GM12878 (cell line): ENCODE data around the gene COL18A1. TPM values are rescaled to one million over a fixed set of nuclear protein-coding genes. Genes with fewer than 3 reads are reported as not detected.

Experiments
- CHD1 ChIP-seq: IDR thresholded peaks from 2 replicates; pipeline ENCODE4 v1.6.1; 2012; ENCODE audit warnings: low read depth, low read length, improper control_type of control experiment
- DPF2 ChIP-seq: fragments of 450-650 bp; IDR thresholded peaks from 2 replicates; pipeline ENCODE4 v1.6.1; 2017; ENCODE audit warnings: mild to moderate bottlenecking
- EGR1 ChIP-seq, 2 experiments: IDR thresholded peaks; 1 replicate in 1 of 2; 2 replicates in 1 of 2; pipeline ENCODE4 v1.6.1; 2011 to 2012; ENCODE audit warnings: low read depth in 2 of 2, low read length in 2 of 2, borderline replicate concordance in 1 of 2, mild to moderate bottlenecking in 1 of 2, moderate library complexity in 1 of 2
- EP300 ChIP-seq, 2 experiments: fragments of 150-350 bp in 1 of 2; IDR thresholded peaks; 2 replicates each; pipeline ENCODE4 v1.6.1; 2011 to 2012; ENCODE audit warnings: low read depth in 2 of 2, low read length in 2 of 2, borderline replicate concordance in 1 of 2, improper control_type of control experiment in 1 of 2, inconsistent platforms in 1 of 2; ENCODE audit not compliant: control insufficient read depth in 1 of 2
- EZH2 ChIP-seq: IDR thresholded peaks from 2 replicates; pipeline ENCODE4 v1.6.1; 2012; ENCODE audit warnings: low read depth, mild to moderate bottlenecking, control low read depth, inconsistent platforms, low read length, borderline replicate concordance; ENCODE audit not compliant: control insufficient read depth
- FOS ChIP-seq: IDR thresholded peaks from 3 replicates; pipeline ENCODE4 v1.6.1; 2011; ENCODE audit warnings: borderline replicate concordance; ENCODE audit not compliant: insufficient read length; ENCODE audit errors: extremely low read depth
- LARP7 ChIP-seq: fragments of 450-650 bp; IDR thresholded peaks from 2 replicates; pipeline ENCODE4 v1.6.1; 2017; ENCODE audit warnings: mild to moderate bottlenecking
- NR2C1 ChIP-seq: fragments of 450-650 bp; IDR thresholded peaks from 2 replicates; pipeline ENCODE4 v1.6.1; 2017; ENCODE audit warnings: antibody characterized with exemption, mild to moderate bottlenecking, moderate library complexity
- NRF1 ChIP-seq: conservative IDR thresholded peaks from 2 replicates; pipeline ENCODE4 v1.6.1; 2011; ENCODE audit warnings: mild to moderate bottlenecking, low read depth, low read length, improper control_type of control experiment
- PML ChIP-seq: IDR thresholded peaks from 2 replicates; pipeline ENCODE4 v1.6.1; 2012; ENCODE audit warnings: low read length, inconsistent platforms
- RB1 ChIP-seq: fragments of 450-650 bp; formaldehyde crosslinking; IDR thresholded peaks from 2 replicates; pipeline ENCODE4 v1.6.1; 2017; ENCODE audit warnings: mild to moderate bottlenecking, borderline replicate concordance
- RCOR1 ChIP-seq: conservative IDR thresholded peaks from 2 replicates; pipeline ENCODE4 v1.6.1; 2012; ENCODE audit warnings: low read depth, low read length, improper control_type of control experiment
- RFX5 ChIP-seq: IDR thresholded peaks from 2 replicates; pipeline ENCODE4 v1.6.1; 2011; ENCODE audit warnings: low read depth, low read length, improper control_type of control experiment
- SMC3 ChIP-seq: IDR thresholded peaks from 2 replicates; pipeline ENCODE4 v1.6.1; 2011; ENCODE audit warnings: low read length, improper control_type of control experiment, borderline replicate concordance
- TARDBP ChIP-seq: IDR thresholded peaks from 2 replicates; pipeline ENCODE4 v1.6.1; 2016; ENCODE audit warnings: borderline replicate concordance
- TBL1XR1 ChIP-seq: IDR thresholded peaks from 2 replicates; pipeline ENCODE4 v1.6.1; 2012; ENCODE audit warnings: low read depth, low read length, improper control_type of control experiment
- ZNF217 ChIP-seq: fragments of 450-650 bp; IDR thresholded peaks from 2 replicates; pipeline ENCODE4 v1.6.1; 2017; ENCODE audit warnings: antibody characterized with exemption, mild to moderate bottlenecking
- ZNF622 ChIP-seq: fragments of 450-650 bp; IDR thresholded peaks from 2 replicates; pipeline ENCODE4 v1.6.1; 2017; ENCODE audit warnings: mild to moderate bottlenecking, inconsistent platforms
- ZSCAN29 ChIP-seq: fragments of 450-650 bp; IDR thresholded peaks from 2 replicates; pipeline ENCODE4 v1.6.1; 2017; ENCODE audit warnings: mild to moderate bottlenecking, moderate library complexity
- polyA plus RNA-seq, 11 experiments: library from polyadenylated mRNA; depleted of rRNA in 4 of 11; unstranded in 6 of 11; stranded (reverse) in 5 of 11; fragments of >200 nt; fragmentation: Nextera tagmentation in 4 of 11; fragmentation: Illumina TruSeq in 1 of 11; extraction: Ambion mirVana in 4 of 11; extraction: Trizol in 1 of 11; gene quantifications; 1 replicate in 1 of 11; 2 replicates in 10 of 11; pipeline versions ENCODE4 v1.2.1 to v1.2.3, GENCODE V29; 2011 to 2016; ENCODE audit warnings: inconsistent platforms in 2 of 11, missing spikeins in 2 of 11, low read depth in 1 of 11
- total RNA-seq, 4 experiments: library from RNA; depleted of rRNA in 3 of 4; stranded (reverse); fragments of >200 nt in 3 of 4; fragmentation: Illumina TruSeq in 1 of 4; extraction: Trizol in 1 of 4; gene quantifications; 2 replicates each; pipeline versions ENCODE4 v1.2.1 to v1.2.3, GENCODE V29; 2013 to 2021
- TF ChIP-seq, protein P1 (sequence below): fragments of 450-650 bp; IDR thresholded peaks from 2 replicates; pipeline ENCODE4 v1.6.1; 2016; ENCODE audit warnings: mild to moderate bottlenecking
- TF ChIP-seq, protein P2 (sequence below): fragments of 450-650 bp; IDR thresholded peaks from 2 replicates; pipeline ENCODE4 v1.6.1; 2017; ENCODE audit warnings: low read depth, mild to moderate bottlenecking, moderate library complexity
- TF ChIP-seq, protein P3 (sequence below): IDR thresholded peaks from 2 replicates; pipeline ENCODE4 v1.6.1; 2011; ENCODE audit warnings: mild to moderate bottlenecking, low read depth, low read length, moderate library complexity; ENCODE audit not compliant: insufficient replicate concordance
- TF ChIP-seq, protein P4 (sequence below): fragments of 450-650 bp; IDR thresholded peaks from 2 replicates; pipeline ENCODE4 v1.6.1; 2017; ENCODE audit warnings: mild to moderate bottlenecking, low read depth, inconsistent platforms; ENCODE audit not compliant: poor library complexity, severe bottlenecking

Gene COL18A1
- total and polyA plus RNA-seq, 10 of the 15 experiments (the other 5 are each of a cell fraction or from before 2014, with no cell fraction given) = under 0.01 to 0.49 (median 0.09) TPM; not detected in 3

DNA sequence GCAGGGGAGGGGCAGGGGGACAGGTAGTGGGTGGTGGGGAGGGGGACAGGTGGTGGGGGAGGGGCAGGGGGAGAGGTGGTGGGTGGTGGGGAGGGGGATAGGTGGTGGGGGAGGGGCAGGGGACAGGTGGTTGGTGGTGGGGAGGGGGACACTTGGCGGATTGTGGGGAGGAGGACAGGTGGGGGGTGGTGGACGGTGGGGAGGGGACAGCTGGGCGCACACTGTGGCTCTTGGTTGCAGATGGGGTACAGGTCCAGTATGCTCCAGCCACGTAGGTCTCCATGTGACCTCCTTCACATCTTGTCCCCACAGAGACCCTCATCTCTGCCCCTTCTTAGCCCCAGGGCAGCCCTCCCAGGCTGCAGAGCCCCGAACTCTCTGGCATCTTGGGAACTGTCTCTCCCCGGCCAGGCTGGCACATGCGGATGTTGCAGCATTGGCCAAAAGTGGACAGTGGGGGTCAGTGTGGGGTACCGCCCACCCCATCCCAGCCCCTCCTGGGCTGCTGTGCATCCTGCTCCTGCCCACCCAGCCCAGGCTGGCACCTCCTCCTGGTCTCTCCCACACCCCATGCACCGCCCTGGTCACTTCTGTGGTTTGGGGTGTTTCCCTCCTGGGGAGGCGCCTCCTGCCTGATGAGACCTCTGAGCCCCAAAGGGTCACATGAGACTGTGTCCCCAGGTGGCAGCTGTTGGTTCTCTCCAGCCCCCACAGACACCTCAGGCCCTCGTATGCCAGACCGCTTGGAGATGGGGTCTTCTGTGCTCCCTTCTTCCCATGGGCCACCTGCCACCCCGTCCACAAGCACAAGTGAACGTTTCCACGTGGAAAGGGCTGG, 144.9 kb downstream of the COL18A1 start (continued):
- TF ChIP-seq ZNF622 = no peak
- TF ChIP-seq CHD1 = no peak
- TF ChIP-seq ZNF217 = no peak
- no peak for TF ChIP-seq RCOR1
- TF ChIP-seq ZSCAN29 = no peak
- TF ChIP-seq, protein P1, sequence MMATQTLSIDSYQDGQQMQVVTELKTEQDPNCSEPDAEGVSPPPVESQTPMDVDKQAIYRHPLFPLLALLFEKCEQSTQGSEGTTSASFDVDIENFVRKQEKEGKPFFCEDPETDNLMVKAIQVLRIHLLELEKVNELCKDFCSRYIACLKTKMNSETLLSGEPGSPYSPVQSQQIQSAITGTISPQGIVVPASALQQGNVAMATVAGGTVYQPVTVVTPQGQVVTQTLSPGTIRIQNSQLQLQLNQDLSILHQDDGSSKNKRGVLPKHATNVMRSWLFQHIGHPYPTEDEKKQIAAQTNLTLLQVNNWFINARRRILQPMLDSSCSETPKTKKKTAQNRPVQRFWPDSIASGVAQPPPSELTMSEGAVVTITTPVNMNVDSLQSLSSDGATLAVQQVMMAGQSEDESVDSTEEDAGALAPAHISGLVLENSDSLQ = no peak
- no peak for TF ChIP-seq EZH2
- TF ChIP-seq, protein P2, sequence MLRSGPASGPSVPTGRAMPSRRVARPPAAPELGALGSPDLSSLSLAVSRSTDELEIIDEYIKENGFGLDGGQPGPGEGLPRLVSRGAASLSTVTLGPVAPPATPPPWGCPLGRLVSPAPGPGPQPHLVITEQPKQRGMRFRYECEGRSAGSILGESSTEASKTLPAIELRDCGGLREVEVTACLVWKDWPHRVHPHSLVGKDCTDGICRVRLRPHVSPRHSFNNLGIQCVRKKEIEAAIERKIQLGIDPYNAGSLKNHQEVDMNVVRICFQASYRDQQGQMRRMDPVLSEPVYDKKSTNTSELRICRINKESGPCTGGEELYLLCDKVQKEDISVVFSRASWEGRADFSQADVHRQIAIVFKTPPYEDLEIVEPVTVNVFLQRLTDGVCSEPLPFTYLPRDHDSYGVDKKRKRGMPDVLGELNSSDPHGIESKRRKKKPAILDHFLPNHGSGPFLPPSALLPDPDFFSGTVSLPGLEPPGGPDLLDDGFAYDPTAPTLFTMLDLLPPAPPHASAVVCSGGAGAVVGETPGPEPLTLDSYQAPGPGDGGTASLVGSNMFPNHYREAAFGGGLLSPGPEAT = peak; percentile 8; the same call in 1 of the 2 replicates
- TF ChIP-seq RFX5 = no peak
- TF ChIP-seq RB1 = no peak
- TF ChIP-seq, protein P3, sequence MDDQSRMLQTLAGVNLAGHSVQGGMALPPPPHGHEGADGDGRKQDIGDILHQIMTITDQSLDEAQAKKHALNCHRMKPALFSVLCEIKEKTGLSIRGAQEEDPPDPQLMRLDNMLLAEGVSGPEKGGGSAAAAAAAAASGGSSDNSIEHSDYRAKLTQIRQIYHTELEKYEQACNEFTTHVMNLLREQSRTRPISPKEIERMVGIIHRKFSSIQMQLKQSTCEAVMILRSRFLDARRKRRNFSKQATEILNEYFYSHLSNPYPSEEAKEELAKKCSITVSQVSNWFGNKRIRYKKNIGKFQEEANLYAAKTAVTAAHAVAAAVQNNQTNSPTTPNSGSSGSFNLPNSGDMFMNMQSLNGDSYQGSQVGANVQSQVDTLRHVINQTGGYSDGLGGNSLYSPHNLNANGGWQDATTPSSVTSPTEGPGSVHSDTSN = no peak
- no peak for TF ChIP-seq EGR1 (IDR thresholded peaks at IDR 0.05; ENCODE audit: borderline replicate concordance in 1 of 2, low read depth in 2 of 2, low read length in 2 of 2)
- no peak for TF ChIP-seq TARDBP
- no peak for TF ChIP-seq SMC3
- no peak for TF ChIP-seq EP300 (IDR thresholded peaks at IDR 0.05; ENCODE audit: borderline replicate concordance in 1 of 2, control insufficient read depth in 1 of 2, low read depth in 2 of 2, low read length in 2 of 2)
- TF ChIP-seq TBL1XR1 = no peak
- TF ChIP-seq LARP7 = no peak
- no peak for TF ChIP-seq NRF1
- TF ChIP-seq NR2C1 = no peak
- no peak for TF ChIP-seq FOS
- TF ChIP-seq PML = no peak
- TF ChIP-seq, protein P4, sequence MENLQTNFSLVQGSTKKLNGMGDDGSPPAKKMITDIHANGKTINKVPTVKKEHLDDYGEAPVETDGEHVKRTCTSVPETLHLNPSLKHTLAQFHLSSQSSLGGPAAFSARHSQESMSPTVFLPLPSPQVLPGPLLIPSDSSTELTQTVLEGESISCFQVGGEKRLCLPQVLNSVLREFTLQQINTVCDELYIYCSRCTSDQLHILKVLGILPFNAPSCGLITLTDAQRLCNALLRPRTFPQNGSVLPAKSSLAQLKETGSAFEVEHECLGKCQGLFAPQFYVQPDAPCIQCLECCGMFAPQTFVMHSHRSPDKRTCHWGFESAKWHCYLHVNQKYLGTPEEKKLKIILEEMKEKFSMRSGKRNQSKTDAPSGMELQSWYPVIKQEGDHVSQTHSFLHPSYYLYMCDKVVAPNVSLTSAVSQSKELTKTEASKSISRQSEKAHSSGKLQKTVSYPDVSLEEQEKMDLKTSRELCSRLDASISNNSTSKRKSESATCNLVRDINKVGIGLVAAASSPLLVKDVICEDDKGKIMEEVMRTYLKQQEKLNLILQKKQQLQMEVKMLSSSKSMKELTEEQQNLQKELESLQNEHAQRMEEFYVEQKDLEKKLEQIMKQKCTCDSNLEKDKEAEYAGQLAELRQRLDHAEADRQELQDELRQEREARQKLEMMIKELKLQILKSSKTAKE = no peak
- TF ChIP-seq DPF2 = peak; percentile 60; the same call in 1 of the 2 replicates
